Activated T-helper 1 cell treated with anti-CD3 and anti-CD28 coated beads, Interleukin-2, amount 50 U/mL, for 16 hours (primary cell): ENCODE data around the gene SYNPO.
A peak's percentile ranks its signal among the peaks of the same experiment; 100 is the strongest.

Experiments used
- DNase-seq, 2 donors: peaks; one replicate each; pipeline ENCODE4 v3.0.0-alpha.2; 2020; ENCODE audit warnings: low read depth in 1 of 2, low spot score in 1 of 2

The SYNPO gene

DNA sequence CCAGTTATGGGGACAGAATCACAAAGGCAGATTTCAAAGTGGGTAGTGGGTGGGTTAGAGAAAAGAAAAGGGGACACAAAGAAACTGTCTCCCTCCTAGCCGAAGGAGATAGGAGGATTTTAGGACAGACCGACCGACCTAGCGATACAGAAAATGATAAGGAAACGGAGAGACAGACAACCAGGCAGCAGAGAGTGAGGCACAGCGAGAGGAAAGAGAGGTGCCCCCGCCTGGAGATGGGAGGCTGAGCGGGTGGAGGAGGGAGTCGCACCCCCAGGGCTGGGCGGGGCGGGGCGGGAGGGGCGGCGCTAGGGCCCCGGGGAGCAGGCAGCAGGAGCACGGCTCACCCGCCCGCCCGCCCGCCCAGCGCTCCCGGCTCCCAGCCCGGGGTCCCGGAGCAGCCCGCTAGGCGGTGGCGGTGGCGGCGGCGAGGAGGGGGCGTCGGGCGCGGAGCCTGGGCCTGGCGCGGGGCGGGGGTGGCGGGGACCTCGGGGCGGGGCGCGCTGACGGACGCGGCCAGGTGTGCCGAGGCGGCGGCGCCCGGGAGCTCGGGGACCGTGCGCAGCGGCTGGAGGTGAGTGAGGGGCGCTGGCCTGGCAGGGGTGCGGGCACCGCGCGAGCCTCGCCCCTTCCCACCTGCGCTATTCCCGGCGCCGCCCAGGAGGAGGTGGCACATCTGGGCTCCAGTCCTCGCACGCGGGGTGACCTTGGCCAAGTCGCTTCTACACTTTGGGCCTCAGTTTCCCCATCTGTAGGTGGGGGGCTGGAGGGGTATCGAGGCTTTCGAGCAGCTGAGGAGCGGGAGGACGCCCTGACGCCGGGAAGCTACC lies 15.9 kb upstream of the SYNPO start:
- DNase-seq, result peak in 1 of 2 donors; percentile 4

DNA sequence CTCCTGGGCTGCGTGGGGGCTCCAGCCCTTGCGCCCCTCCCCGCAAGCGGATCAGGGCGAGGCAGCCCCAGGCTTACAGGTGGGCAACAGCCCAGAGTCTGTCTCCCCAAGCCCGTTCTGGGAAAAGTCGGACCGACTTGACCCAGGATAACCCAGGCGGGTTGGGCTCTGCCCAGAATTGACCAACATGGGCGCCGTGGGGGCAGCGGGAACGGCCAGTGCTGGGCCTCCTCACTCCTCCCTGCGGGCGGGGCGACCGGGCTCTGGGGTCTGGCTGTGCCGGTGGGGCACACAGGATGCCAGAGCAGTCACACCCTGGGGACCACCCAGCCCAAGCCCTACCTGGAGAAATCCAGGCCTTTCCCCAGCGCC lies 15.3 kb upstream of the SYNPO start:
- DNase-seq, result no peak

- no peak for DNase-seq
These were observed 14.4 kb upstream of the SYNPO start for GRCh38 chr5:150625831-150626746.

GRCh38 chr5:150626853-150627276 lies 13.6 kb upstream of the SYNPO start:
- no peak for DNase-seq

- DNase-seq, result no peak
These were observed 12.5 kb upstream of the SYNPO start for GRCh38 chr5:150627731-150628545.

DNA sequence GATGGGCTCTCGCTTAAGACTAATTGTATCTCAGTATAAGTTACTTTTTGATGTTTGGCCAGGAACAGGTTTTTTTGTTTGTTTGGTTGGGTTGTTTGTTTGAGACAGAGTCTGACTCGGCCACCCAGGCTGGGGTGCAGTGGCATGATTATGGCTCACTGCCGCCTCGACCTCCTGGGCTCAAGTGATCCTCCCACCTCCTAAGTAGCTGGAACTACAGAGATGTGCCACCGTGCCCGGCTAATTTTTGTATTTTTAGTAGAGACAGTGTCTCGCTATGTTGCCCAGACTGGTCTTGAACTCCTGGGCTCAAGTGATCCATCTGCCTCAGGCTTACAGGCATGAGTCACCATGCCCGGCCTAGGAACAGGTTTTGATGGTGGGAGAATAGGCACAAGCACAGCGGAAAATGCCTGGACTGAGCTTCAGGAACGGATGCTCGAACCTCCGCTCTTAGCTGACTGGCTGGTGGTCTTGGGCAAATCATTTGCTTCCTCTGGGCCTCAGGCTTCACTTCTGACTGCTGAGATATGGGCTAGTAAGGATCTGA lies 11.4 kb upstream of the SYNPO start:
- no peak for DNase-seq

GRCh38 chr5:150630016-150630415 lies 10.4 kb upstream of the SYNPO start:
- DNase-seq, result no peak

GRCh38 chr5:150630461-150631325 lies 9.8 kb upstream of the SYNPO start:
- no peak for DNase-seq

- DNase-seq, result no peak
These were observed 9.1 kb upstream of the SYNPO start for GRCh38 chr5:150631326-150631701.

DNA sequence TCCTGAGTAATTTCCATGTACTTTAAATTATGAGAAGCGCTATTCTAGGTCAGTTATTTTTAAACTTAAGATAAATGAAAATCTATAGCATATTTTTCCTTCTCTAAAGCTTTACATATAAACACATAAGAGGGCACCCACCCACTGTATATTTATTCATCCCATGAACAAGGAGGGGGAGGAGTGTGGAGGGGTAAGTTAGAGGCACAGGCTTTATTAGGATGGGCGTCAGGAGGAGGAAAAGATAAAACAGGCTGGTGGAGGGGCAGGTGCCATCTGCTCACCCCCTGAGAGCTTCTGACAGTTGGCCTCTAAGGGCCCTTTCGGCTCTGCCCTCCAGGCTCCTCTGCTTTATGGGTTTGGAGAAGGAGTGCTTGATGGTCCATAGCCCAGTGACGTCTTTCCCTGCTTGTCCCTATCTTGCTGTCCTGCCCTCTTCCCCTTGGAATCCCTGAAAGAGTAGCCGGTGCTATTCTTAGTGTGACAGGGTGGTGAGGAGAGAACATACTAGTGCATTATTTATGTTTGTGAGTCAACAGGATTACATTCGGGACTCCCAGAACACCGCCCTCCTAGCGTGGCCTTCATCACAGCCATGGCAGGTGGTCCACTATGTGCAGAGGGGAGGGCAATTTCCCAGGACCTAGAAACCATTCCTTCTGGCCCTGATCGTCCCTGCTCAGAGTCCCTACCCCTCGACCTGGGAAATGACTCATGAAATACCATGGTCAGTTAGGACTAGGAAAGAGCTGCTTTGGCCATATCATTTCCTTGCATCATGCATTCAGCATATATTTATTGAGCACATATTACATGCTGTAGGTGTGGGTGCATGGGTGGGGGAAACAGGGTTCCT lies 7.9 kb upstream of the SYNPO start:
- DNase-seq, result no peak

- DNase-seq, result no peak
These were observed 7.0 kb upstream of the SYNPO start for GRCh38 chr5:150633429-150633828.

DNA sequence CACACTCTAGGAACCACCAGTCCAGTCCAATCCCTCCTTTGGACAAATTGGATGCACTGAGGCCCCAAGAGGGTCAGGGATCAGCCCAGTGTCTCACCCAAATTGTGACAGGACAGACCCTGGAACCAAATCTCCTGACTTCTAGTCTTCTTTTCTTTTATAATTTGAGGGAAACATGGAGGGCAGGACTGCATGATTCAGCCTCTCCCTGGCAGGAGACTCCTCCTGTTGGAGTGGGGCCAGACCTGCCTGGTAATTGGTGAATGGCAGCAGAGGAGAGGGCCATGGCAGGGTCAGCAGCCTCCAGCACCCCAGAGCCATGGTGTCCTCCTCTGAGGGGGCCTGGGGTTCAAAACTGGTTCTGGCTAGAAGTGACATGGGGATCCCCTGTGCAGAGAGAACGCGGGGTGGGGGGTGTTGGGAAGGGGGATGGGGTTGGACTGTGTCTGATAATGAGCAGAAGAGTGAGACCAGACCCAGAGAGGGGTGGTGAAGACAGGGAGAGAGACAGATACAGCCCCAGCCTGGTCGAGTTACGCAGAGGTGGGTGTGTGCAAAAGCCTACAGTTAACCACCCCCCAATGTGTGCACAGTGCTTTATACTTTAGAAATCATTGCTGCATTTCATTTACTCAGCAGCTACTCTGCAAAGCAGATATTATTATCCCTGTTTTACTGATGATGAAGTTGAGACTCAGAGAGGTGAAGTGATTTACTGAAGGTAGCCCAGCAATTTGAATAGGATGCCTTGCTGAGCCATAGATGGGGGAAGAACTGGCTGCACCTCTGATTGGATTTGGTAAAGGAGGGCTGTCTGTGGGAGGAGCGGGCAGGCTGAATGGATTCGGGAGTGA lies 3.8 kb upstream of the SYNPO start:
- DNase-seq, result no peak

DNA sequence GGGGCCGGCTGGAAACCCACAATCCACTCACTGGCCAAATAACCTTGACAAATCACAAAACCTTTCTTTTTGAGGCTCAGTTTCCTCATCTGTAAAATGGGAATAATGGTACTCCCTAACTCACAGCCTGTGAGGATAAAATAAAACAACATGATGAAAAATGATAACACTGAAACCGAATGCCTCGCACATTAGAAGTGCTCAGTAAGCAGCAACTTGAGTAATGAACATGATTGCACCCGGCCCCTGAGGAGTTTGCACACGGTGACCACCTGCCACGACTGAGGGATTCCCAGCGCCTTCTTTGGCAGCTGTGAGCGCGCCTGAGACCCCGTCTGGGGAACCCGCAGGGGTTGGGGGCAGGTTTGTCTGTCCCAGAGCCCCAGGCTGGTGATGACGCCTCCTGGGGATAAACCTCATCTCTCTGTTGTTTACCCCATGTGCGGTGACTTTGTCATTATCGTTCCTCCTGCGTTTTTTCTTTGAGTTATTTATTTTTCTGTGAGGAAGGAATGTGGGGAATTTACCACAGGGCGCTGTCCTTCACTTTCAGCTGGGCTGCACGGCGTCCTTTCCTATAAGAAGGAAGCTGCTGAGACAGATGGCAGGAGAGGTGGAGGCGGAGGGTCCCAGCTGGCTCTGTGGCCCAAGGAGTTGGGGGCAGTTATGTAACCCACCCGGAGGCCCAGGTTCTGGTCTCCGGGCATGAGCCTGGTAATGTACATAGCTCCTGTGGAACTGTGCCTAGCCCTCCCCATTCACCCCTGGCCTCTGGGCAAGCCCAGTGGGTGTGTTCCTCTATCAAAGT lies 3.0 kb upstream of the SYNPO start:
- no peak for DNase-seq

- DNase-seq, result no peak
These were observed 2.4 kb upstream of the SYNPO start for GRCh38 chr5:150638053-150638444.

DNA sequence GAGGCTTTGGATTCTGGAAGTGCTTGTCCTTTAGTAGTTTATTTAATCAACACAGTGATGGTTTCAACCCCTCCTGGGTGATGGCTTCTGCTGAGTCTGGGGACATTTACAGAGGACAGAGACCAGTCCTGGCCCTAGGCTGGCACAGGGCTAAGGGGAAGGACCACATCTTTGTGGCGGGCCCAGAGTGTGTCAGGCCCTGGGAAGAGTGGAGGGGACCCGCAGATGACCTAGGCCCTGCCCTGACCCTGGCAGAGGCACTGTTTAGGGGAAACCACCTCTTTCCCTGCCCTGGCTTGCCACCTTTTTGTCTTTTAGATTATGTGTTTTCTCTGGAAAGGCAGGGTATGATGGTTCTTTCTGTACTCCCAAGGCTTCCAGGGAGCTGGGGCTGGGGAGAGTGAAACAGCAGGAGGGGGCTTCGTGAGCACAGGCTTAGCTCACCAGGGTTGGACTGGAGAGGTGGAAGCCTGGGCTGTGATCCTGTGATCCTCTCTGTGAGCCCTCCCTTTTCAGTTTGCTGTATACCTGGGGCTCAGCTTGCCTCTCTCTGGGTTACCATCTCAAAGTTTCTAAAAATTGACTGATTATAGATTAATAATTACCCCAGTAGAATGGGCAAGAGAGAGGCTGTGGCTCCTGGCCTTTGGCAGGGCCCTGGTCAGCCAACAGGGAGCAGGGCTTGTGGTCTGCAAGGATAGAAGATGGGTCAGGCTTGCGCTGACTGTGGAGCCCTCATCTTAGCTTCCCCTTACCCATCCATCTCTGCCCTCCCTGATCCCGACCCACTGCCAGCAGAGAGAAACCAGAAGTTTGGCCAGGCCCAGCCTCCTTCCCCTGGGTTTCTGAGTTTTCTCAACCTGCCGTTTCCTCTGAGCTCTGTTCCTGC lies 1.7 kb upstream of the SYNPO start:
- DNase-seq, result no peak

GRCh38 chr5:150639377-150639692 lies 1.1 kb upstream of the SYNPO start:
- DNase-seq, result no peak

DNA sequence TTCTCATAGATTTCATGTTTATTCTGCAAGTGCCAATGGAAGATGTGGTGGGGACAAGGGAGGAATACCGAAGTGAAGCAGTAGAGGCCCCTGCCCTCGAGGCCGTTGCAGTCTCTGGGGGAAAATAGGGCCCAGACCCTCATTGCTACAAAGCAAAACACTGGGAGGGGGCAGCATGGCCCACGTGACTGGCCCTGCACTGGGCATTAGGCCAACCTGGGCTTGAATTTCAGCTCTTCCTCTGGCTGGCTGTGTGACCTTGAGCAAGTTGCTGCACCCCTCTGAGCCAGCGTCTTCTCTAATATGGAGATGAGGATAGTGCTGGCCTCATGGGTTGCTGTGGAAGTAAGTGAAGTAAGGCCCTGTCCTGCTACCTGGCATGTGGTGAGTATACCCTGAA lies 709 bp upstream of the SYNPO start:
- no peak for DNase-seq
